RWPE1 (cell line): ENCODE measurements around the gene NR2F2.

Experiments
- CTCF ChIA-PET: fragments of 350-600 bp; sonication (Branson Sonifier 250); formaldehyde crosslinking; extraction: SDS; loops from one replicate; lab custom pipeline; 2021; lab: Yijun Ruan, JAX
- POLR2A ChIA-PET: fragments of 400-600 bp; formaldehyde crosslinking; extraction: SDS; loops from one replicate; lab custom pipeline; 2020; ENCODE audit warnings: antibody characterized with exemption; ENCODE audit not compliant: low non-redundant PET; lab: Yijun Ruan, JAX
- DNase-seq: peaks from one replicate; pipeline ENCODE4 v3.0.0; 2012; ENCODE audit warnings: low spot score
- H3K27ac ChIP-seq: fragments of 450-650 bp; 2 replicates; pipeline ENCODE4 v1.5.1; 2017
- TF ChIP-seq, protein P1 (sequence below): fragments of 450-650 bp; conservative IDR thresholded peaks from 2 replicates; pipeline ENCODE4 v1.5.1; 2017; ENCODE audit warnings: low read depth, mild to moderate bottlenecking

The NR2F2 gene

GRCh38 chr15:96344060-96344705 lies 13.7 kb downstream of the NR2F2 start:
- CTCF ChIA-PET: interaction anchor here (0.7 to 3.4 kb wide), 2 partner anchors 17 to 596 kb away, joined by 3 to 13 read pairs; no protein-coding TSS in a partner anchor

GRCh38 chr15:96344706-96345559 lies 14.4 kb downstream of the NR2F2 start:
- ChIA-PET POLR2A (no interaction called here), CTCF (interaction anchor here (0.7 to 3.4 kb wide), 4 partner anchors 18 to 1441 kb away, joined by 3 to 13 read pairs (median 4); no protein-coding TSS in a partner anchor)
- DNase-seq: no peak
- TF ChIP-seq, protein P1, sequence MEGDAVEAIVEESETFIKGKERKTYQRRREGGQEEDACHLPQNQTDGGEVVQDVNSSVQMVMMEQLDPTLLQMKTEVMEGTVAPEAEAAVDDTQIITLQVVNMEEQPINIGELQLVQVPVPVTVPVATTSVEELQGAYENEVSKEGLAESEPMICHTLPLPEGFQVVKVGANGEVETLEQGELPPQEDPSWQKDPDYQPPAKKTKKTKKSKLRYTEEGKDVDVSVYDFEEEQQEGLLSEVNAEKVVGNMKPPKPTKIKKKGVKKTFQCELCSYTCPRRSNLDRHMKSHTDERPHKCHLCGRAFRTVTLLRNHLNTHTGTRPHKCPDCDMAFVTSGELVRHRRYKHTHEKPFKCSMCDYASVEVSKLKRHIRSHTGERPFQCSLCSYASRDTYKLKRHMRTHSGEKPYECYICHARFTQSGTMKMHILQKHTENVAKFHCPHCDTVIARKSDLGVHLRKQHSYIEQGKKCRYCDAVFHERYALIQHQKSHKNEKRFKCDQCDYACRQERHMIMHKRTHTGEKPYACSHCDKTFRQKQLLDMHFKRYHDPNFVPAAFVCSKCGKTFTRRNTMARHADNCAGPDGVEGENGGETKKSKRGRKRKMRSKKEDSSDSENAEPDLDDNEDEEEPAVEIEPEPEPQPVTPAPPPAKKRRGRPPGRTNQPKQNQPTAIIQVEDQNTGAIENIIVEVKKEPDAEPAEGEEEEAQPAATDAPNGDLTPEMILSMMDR: no peak
- H3K27ac ChIP-seq: peak overlapping the region; percentile 31

More at GRCh38 chr15:96344060-96344705, 13.7 kb downstream of the NR2F2 start:
- POLR2A ChIA-PET: no interaction called here
- peak overlapping the region; percentile 31 for H3K27ac ChIP-seq
- TF ChIP-seq, protein P1: no peak
- DNase-seq: no peak

GRCh38 chr15:96345560-96346399 lies 15.3 kb downstream of the NR2F2 start:
- DNase-seq: peak; percentile 64
- CTCF ChIA-PET: interaction anchor here (0.6 to 0.7 kb wide), 3 partner anchors 10 to 1076 kb away, joined by 3 to 6 read pairs (median 5); no protein-coding TSS in a partner anchor
- H3K27ac ChIP-seq: peak overlapping the region; percentile 7; the same call in 1 of the 2 replicates
- TF ChIP-seq, protein P1: peak; percentile 74
- POLR2A ChIA-PET: no interaction called here

- POLR2A ChIA-PET: no interaction called here
These were observed 16.0 kb downstream of the NR2F2 start for GRCh38 chr15:96346409-96346970.

GRCh38 chr15:96347181-96348111 lies 16.9 kb downstream of the NR2F2 start:
- ChIA-PET CTCF (no interaction called here), POLR2A (no interaction called here)
- no peak overlapping the region for H3K27ac ChIP-seq
- no peak for DNase-seq
- TF ChIP-seq, protein P1: no peak

More at GRCh38 chr15:96346409-96346970, 16.0 kb downstream of the NR2F2 start:
- TF ChIP-seq, protein P1: no peak
- CTCF ChIA-PET: interaction anchor here (0.6 to 0.7 kb wide), 2 partner anchors 9 to 529 kb away, joined by 3 to 5 read pairs; no protein-coding TSS in a partner anchor
- H3K27ac ChIP-seq: no peak overlapping the region
- no peak for DNase-seq
